ENCODE results near the gene SLC13A5. TPM values are rescaled to one million over a fixed set of nuclear protein-coding genes. Genes with fewer than 3 reads are reported as not detected.

SLC13A5 gene
- total and polyA plus RNA-seq, 4 donors, result 88.4 to 399 (median 244) TPM

DNA sequence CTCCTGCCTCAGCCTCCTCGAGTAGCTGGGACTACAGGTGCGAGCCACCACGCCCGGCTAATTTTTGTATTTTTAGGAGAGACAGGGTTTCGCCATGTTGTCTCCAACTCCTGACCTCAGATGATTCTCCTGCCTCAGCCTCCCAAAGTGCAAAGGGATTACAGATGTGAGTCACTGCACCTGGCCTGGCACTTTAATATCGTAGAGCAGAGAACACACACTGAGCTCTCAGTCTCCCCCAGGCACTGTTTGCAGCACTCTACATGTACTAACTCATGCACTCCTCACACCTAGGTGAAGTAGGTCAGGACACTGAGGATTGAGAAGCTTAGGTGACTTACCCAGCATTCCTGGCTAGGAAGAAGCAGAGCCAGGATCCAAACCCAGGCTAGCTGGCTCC lies 46.6 kb downstream of the SLC13A5 start:
- WGBS, result 83% methylated on average over 6 of the region's 6 CpGs
- Histone ChIP-seq H3K27me3 (ENCODE audit: control insufficient read depth in 4 of 4, insufficient read depth in 4 of 4, low read length in 3 of 4) (no peaks in the 10 kb centered on the region), H3K27ac (ENCODE audit: low read depth in 1 of 2, low read length in 2 of 2) (no peak overlapping the region), H3K36me3 (ENCODE audit: control insufficient read depth in 4 of 4, insufficient read depth in 3 of 4, low read depth in 1 of 4, low read length in 3 of 4) (no peaks in the 10 kb centered on the region), H3K4me1 (ENCODE audit: control insufficient read depth in 4 of 4, insufficient read depth in 4 of 4, low read length in 3 of 4) (peaks cover 2 to 12% (median 9%) of the 10 kb centered on the region in 4 donors), H3K4me3 (ENCODE audit: low read depth in 1 of 3, low read length in 3 of 3) (no peak overlapping the region), H3K9ac (ENCODE audit: low read depth in 1 of 2, low read length in 2 of 2) (no peak overlapping the region), H3K9me3 (ENCODE audit: control insufficient read depth in 4 of 4, low read length in 3 of 4) (no peaks in the 10 kb centered on the region)
- DNase-seq (ENCODE audit: low spot score), result no peak
- TF ChIP-seq HNF4G (IDR thresholded peaks at IDR 0.05), result no peak
- no peak for TF ChIP-seq NR2F2 (IDR thresholded peaks at IDR 0.05)
- TF ChIP-seq HNF4A (conservative IDR thresholded peaks at IDR 0.05), result no peak
- TF ChIP-seq GABPA (IDR thresholded peaks at IDR 0.05 in 1 of 2, conservative IDR thresholded peaks at IDR 0.05 in 1 of 2), result no peak
- TF ChIP-seq FOXA1 (IDR thresholded peaks at IDR 0.05), result no peak
- no peak for TF ChIP-seq RAD21 (IDR thresholded peaks at IDR 0.05)
- TF ChIP-seq, protein P1, sequence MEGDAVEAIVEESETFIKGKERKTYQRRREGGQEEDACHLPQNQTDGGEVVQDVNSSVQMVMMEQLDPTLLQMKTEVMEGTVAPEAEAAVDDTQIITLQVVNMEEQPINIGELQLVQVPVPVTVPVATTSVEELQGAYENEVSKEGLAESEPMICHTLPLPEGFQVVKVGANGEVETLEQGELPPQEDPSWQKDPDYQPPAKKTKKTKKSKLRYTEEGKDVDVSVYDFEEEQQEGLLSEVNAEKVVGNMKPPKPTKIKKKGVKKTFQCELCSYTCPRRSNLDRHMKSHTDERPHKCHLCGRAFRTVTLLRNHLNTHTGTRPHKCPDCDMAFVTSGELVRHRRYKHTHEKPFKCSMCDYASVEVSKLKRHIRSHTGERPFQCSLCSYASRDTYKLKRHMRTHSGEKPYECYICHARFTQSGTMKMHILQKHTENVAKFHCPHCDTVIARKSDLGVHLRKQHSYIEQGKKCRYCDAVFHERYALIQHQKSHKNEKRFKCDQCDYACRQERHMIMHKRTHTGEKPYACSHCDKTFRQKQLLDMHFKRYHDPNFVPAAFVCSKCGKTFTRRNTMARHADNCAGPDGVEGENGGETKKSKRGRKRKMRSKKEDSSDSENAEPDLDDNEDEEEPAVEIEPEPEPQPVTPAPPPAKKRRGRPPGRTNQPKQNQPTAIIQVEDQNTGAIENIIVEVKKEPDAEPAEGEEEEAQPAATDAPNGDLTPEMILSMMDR (IDR thresholded peaks at IDR 0.05; ENCODE audit: low read depth, low read length, missing input control), result no peak
- no peak for TF ChIP-seq FOXA2 (IDR thresholded peaks at IDR 0.05)
- TF ChIP-seq, protein P2, sequence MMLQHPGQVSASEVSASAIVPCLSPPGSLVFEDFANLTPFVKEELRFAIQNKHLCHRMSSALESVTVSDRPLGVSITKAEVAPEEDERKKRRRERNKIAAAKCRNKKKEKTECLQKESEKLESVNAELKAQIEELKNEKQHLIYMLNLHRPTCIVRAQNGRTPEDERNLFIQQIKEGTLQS (IDR thresholded peaks at IDR 0.05), result no peak
- no peak for TF ChIP-seq TAF1 (conservative IDR thresholded peaks at IDR 0.05)
- TF ChIP-seq RXRA (IDR thresholded peaks at IDR 0.05), result no peak
- TF ChIP-seq, protein P3, sequence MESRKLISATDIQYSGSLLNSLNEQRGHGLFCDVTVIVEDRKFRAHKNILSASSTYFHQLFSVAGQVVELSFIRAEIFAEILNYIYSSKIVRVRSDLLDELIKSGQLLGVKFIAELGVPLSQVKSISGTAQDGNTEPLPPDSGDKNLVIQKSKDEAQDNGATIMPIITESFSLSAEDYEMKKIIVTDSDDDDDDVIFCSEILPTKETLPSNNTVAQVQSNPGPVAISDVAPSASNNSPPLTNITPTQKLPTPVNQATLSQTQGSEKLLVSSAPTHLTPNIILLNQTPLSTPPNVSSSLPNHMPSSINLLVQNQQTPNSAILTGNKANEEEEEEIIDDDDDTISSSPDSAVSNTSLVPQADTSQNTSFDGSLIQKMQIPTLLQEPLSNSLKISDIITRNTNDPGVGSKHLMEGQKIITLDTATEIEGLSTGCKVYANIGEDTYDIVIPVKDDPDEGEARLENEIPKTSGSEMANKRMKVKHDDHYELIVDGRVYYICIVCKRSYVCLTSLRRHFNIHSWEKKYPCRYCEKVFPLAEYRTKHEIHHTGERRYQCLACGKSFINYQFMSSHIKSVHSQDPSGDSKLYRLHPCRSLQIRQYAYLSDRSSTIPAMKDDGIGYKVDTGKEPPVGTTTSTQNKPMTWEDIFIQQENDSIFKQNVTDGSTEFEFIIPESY (IDR thresholded peaks at IDR 0.05), result no peak
- TF ChIP-seq, protein P4, sequence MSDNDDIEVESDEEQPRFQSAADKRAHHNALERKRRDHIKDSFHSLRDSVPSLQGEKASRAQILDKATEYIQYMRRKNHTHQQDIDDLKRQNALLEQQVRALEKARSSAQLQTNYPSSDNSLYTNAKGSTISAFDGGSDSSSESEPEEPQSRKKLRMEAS (IDR thresholded peaks at IDR 0.05), result no peak
- no peak for TF ChIP-seq SP1 (IDR thresholded peaks at IDR 0.05)
- no peak for TF ChIP-seq EGR1 (IDR thresholded peaks at IDR 0.05; ENCODE audit: low read depth in 2 of 2)
- no peak for TF ChIP-seq YY1 (IDR thresholded peaks at IDR 0.05)
- no peak for TF ChIP-seq JUND (IDR thresholded peaks at IDR 0.05)
- TF ChIP-seq, protein P5, sequence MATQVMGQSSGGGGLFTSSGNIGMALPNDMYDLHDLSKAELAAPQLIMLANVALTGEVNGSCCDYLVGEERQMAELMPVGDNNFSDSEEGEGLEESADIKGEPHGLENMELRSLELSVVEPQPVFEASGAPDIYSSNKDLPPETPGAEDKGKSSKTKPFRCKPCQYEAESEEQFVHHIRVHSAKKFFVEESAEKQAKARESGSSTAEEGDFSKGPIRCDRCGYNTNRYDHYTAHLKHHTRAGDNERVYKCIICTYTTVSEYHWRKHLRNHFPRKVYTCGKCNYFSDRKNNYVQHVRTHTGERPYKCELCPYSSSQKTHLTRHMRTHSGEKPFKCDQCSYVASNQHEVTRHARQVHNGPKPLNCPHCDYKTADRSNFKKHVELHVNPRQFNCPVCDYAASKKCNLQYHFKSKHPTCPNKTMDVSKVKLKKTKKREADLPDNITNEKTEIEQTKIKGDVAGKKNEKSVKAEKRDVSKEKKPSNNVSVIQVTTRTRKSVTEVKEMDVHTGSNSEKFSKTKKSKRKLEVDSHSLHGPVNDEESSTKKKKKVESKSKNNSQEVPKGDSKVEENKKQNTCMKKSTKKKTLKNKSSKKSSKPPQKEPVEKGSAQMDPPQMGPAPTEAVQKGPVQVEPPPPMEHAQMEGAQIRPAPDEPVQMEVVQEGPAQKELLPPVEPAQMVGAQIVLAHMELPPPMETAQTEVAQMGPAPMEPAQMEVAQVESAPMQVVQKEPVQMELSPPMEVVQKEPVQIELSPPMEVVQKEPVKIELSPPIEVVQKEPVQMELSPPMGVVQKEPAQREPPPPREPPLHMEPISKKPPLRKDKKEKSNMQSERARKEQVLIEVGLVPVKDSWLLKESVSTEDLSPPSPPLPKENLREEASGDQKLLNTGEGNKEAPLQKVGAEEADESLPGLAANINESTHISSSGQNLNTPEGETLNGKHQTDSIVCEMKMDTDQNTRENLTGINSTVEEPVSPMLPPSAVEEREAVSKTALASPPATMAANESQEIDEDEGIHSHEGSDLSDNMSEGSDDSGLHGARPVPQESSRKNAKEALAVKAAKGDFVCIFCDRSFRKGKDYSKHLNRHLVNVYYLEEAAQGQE (IDR thresholded peaks at IDR 0.05), result no peak

Data from liver (tissue), 9 donors.